Epithelial cell of esophagus (primary cell): ENCODE results near the gene VCL.
"Not testable (repeated sequence)": the region's sequence is repeated elsewhere in the genome, so short reads cannot be mapped to it uniquely, and the experiment has no call there.

Source experiments
- DNase-seq: peaks from one replicate; pipeline ENCODE4 v3.0.0; 2010; ENCODE audit warnings: low read depth
- H3K4me3 ChIP-seq: 2 replicates; pipeline ENCODE4 v1.5.1; 2011; ENCODE audit warnings: mild to moderate bottlenecking, low read length, control low read depth
- TF ChIP-seq, protein P1 (sequence below): IDR thresholded peaks from 2 replicates; pipeline ENCODE4 v1.5.1; 2011; ENCODE audit warnings: low read depth, mild to moderate bottlenecking, low read length, control low read depth, inconsistent platforms; ENCODE audit not compliant: insufficient read depth; ENCODE audit errors: missing control alignments

The VCL gene

DNA sequence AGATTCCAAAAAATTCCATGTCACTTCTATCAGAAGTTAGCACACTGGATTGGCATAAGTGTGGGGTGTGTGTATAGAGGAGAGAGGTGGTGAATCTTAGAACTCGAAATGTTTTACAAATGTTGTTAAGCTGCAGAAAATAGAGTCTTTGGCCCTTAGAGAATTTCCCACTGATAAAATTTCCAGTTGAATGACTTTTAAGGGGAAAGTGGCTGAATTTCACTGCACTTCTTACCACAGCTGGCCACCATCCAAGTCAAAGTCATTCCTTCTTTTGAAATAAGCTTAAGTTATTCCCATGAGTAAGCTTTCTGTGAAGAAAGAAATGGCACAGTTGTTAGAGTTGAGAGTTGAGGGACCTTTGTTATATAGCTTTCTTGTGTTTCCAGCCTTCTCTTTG lies 13.9 kb downstream of the VCL start:
- peak; percentile 71 for DNase-seq
- TF ChIP-seq, protein P1, sequence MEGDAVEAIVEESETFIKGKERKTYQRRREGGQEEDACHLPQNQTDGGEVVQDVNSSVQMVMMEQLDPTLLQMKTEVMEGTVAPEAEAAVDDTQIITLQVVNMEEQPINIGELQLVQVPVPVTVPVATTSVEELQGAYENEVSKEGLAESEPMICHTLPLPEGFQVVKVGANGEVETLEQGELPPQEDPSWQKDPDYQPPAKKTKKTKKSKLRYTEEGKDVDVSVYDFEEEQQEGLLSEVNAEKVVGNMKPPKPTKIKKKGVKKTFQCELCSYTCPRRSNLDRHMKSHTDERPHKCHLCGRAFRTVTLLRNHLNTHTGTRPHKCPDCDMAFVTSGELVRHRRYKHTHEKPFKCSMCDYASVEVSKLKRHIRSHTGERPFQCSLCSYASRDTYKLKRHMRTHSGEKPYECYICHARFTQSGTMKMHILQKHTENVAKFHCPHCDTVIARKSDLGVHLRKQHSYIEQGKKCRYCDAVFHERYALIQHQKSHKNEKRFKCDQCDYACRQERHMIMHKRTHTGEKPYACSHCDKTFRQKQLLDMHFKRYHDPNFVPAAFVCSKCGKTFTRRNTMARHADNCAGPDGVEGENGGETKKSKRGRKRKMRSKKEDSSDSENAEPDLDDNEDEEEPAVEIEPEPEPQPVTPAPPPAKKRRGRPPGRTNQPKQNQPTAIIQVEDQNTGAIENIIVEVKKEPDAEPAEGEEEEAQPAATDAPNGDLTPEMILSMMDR: no peak
- no peak overlapping the region for H3K4me3 ChIP-seq

DNA sequence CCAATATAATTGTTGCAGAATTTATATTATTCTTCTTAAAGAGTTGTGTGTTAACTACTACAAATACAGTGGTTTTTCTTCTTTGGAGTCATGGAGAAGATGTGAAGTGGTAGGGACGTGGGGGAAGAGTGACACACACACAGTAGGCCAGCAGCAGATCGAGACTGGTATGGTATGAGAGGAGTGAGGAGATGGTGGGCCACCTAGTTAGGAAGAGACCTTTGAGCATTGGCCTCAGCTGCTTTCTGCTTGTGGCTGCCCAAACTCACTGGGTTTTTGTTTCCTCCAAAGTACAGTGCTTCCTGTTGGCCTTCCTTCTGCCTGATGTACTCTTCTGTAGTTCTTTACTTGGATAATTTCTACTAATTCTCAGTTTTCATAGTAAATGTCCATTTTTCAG lies 14.6 kb downstream of the VCL start:
- TF ChIP-seq, protein P1: no peak
- no peak for DNase-seq
- H3K4me3 ChIP-seq: no peak overlapping the region

DNA sequence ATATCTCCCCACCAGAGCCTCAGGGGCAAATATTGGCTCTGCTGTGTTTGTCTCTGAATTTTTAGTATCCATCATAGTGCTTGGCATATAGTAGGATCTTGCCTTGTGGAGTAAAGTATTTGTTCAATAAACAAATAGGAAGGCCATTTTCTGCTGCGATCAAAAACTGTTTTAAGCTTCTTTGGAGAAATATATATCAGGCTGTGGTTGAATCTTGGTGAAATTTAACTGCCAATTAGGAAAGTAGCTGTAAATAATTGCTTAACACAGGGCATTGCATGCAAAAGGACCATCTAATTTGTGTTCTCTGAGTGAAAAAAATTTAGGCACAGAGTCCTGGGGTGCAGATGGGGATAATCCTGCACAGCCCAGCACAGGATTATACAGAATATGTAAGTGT lies 15.1 kb downstream of the VCL start:
- TF ChIP-seq, protein P1: no peak
- H3K4me3 ChIP-seq: no peak overlapping the region
- DNase-seq: no peak

DNA sequence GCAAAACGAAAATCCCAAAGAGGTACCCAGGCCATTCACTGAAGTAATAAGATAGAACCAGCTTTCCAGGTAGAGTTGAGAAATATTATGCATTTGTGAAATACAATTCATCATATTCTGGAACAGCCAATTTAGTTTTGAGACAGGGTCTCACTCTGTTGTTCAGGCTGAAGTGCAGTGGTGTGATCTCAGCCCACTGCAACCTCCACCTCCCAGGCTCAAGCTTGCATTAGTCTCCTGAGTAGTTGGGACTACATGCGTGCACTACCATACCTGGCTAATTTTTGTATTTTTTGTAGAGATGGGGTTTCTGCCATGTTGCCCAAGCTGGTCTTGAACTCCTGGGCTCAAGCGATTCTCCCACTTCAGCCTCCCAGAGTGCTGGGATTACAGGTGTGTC lies 16.7 kb downstream of the VCL start:
- not testable (repeated sequence) for H3K4me3 ChIP-seq, DNase-seq

DNA sequence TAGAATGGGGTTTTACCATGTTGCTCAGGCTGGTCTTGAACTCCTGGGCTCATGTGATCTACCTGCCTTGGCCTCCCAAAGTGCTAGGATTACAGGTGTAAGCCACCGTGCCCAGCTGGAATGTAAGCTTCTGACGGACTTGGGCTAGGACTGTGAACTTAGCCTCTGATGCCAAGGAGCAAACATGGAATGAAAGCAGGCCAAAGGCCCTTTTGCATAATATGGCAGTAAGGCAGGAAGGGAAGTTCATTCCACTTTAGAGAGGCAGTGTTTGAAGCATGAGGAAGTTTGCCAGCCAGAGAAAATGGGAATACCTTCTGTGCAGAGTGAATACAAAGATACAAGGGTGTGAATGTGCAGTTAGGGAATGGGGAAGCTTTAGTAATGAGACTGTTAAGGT lies 20.3 kb downstream of the VCL start:
- TF ChIP-seq, protein P1: no peak
- no peak overlapping the region for H3K4me3 ChIP-seq
- DNase-seq: no peak

DNA sequence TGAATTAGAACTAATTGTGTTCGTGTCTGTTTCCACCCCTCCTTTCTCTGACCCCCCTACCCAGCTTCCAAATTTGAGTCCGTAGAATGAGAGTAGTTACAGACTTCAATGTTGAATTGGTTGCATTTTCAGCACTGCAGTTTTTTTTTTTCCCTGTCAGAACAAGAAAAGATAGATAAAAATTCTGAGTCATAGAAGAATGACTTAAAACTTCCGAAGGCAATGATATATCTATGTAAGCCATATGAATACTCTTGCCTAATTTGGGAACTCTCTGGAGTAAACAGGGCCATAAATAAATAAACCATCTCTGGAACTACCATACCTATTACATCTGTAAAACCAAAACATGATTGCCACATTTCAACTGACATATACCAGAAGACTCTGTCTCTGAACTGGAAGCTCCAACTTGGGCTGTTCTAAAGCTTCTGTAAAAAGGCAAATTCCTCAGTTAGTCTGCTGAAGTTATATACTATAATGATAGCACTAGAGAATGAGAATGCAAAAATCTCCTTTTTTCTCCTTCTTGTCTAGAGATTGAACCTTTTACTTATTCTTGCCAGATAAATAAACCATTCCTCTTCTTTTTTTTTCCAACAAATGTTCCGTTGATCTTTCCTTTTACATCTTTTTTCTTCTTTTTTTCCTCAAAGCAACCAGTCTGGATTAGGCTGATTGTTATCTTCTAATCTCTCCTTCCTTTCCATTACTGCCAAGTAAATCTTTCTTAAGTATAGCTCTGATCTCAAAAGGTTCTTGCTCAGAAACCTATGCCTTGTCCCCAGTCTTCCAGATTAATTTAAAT lies 23.5 kb downstream of the VCL start:
- no peak overlapping the region for H3K4me3 ChIP-seq
- TF ChIP-seq, protein P1: no peak
- peak; percentile 82 for DNase-seq

DNA sequence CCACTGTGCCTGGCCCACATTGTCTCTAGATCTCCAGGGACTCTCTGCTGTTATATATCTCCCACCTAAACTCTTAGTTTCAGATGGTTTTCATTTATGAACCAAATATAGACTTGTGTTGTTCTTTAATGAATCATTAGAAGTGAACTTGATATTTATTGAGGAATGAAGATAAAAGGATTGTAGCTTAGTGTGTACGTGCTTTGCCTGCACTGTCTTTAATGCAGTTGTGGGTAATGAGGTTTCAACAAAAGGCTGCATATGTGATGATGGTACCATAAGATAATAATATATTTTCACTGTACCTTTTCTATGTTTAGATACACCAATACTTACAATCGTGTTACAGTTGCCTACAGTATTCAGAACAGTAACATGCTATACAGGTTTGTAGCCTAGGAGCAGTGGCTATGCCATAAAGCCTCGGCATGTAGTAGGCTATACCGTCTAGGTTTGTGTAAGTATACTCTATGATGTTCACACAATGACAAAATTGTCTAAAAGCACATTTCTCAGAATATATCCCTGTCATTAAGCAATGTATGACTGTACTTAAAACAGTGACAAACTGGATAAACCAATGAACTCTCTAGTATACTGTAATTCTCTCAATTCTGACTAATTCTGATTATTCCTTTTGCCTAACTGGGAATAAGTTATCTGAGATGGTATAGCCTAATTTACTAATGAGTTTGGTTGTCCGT lies 25.2 kb downstream of the VCL start:
- no peak for DNase-seq
- no peak overlapping the region for H3K4me3 ChIP-seq
- TF ChIP-seq, protein P1: no peak
